GM18507 (cell line): ENCODE results near the gene DEFB114.

Source experiments
- DNase-seq: peaks from one replicate; pipeline ENCODE4 v3.0.0; 2011; ENCODE audit warnings: low read depth; ENCODE audit not compliant: insufficient read length; ENCODE audit errors: extremely low spot score
- FAIRE-seq: peaks from 2 replicates; lab custom pipeline; 2011; peaks lifted over from hg19 to GRCh38; lab: Jason Lieb, UNC

Gene DEFB114

DNA sequence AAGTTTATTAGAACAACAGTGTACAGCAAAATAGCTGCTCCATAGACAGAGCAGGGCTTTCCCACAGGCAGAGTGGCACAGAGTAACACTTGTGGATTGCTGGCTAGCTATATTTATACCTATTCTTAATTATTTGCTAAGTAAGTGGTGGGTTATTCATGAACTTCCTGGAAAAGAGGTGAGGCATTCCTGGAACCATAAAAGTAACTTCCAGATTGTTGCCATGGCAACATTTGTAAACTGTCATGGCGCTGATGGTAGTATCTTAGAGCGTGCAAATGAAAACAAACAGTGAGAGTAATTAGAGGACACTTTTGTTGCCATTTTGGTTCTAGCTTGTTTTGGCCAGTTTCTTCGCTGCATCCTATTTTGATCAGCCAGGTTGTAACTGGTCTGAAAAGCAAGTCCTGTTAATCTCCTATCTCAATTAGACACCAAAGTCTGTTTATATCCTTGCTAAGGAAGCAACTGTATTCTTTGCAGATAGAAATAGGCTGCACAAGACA is 23.9 kb downstream of the DEFB114 start:
- no peak for DNase-seq
- no peak for FAIRE-seq

DNA sequence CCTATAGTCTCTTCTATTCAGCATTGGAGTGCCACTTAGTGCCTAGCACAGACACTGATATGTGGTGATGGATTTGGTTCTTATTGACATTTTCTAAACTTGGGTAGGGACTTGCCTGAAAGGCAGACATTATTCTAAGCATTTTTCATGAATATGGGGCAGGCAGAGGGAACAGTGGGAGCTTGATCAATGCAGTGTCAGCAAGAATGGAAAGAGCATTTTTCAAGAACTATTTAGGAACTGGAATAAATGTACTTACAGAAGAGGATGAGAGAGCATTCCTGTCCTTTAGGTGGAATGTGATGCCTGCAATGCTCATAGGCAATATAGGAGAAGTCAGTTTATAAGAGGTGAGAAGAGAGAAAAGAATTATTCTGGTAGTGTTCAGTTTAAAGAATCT is 26.2 kb downstream of the DEFB114 start:
- FAIRE-seq: no peak

DNA sequence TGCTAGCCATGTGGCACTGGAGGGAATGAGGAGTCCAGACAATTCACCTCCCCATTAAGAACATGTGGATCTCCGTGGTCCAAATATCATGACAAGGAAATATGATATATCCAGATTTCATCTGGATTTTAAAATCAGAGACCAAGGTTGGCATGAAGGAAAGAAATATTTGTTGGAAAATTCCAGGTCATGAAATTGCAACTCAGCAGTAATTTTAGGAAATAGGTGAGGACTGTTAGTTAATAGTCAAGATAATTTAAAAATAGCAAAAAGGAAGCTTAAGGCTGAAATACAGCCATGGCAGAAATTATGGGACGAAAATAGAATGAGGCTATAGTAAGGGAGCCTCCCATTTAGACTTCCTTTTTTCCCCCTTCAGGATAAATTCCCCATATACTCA is 26.9 kb downstream of the DEFB114 start:
- DNase-seq (no peak), FAIRE-seq (no peak)

More for the DNA sequence above, 26.2 kb downstream of the DEFB114 start:
- no peak for DNase-seq

DNA sequence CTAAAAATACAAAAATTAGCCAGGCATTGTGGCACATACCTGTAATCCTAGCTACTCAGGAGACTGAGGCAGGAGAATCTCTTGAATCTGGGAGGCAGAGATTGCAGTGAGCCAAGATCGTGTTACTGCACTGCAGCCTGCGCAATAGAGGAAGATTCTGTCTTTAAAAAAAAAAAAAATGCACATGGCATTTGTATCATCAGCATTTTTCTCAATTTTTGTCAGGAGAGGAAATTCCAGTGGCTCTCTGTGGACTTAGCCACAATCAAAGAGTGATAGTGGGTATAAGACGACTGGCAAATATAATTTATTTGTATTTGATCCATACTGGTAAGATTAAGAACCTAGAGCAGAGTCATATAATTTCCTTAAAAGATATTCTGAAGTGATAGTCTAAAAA is 28.6 kb downstream of the DEFB114 start:
- DNase-seq (no peak), FAIRE-seq (no peak)

DNA sequence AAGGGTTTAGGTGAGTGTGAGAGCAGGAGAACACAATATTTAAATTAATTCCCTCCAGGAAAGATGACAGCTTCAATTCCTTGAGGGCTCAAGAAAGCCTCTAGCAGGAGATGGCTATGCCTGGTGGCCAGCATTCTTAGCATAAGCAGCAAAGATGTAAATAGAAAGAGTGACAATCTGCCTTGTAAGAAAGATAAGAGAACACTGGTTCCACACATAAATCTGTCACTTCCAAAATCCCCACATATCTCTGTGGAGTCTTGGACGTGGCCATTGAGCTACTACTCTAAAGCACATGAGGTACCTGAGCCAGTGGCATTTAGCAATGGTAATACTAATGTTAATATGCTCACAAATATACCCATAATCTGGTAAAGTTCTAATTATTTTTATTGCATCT is 29.2 kb downstream of the DEFB114 start:
- no peak for FAIRE-seq
- no peak for DNase-seq

DNA sequence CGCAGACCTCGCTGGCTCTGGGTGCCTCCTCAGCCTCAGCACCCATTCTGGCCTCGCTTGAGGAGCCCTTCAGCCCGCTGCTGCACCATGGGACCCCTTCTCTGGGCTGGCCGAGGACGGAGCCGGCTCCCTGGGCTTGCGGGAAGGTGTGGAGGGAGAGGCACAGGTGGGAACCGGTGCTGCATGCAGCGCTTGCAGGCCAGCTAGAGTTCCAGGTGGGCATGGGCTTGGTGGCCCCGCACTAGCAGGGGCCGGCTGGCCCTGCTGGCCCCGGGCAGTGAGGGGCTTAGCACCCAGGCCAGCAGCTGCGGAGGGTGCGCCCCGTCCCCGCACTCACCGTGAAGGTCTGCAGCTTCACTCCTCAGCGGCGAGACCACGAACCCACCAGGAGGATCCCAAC is 30.4 kb downstream of the DEFB114 start:
- FAIRE-seq: no peak
- DNase-seq: no peak

DNA sequence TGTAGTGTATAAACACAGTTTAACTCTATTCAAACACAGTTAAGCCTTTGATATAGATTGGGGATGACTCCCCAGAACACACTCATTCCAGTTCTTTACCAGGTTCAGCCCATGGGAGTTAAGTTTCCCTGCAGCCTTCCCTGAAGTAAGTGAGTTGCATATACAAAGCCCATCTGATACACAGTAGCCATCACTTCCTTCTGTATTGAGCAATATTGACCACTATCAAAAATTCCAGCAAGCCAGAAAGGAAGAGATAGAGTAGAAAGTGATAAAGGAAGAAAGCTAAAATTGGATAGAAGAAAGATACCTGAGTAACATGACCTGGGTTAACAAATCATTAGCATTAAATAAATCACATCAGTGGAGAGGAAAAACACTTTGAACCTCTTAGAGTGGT is 34.6 kb downstream of the DEFB114 start:
- FAIRE-seq (no peak), DNase-seq (no peak)

DNA sequence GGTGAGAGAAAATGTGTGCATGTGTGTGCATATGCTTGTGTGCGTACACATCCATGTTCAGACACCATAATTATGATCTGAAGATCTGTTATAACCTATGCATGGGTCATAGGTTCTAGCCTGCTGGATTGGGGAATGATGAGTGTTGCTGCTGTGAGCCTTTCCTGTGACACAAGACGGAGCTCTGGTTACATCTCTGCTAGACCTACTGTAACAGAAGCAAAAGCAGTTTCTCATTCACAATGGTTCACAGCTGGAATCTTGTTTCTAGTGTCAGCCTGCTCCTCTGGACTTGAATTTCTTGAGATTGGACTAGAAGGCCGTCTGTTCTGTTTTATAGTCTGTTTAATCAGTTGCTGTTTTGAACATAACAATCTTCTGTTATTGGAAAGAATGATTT is 40.1 kb downstream of the DEFB114 start:
- FAIRE-seq (no peak), DNase-seq (no peak)

DNA sequence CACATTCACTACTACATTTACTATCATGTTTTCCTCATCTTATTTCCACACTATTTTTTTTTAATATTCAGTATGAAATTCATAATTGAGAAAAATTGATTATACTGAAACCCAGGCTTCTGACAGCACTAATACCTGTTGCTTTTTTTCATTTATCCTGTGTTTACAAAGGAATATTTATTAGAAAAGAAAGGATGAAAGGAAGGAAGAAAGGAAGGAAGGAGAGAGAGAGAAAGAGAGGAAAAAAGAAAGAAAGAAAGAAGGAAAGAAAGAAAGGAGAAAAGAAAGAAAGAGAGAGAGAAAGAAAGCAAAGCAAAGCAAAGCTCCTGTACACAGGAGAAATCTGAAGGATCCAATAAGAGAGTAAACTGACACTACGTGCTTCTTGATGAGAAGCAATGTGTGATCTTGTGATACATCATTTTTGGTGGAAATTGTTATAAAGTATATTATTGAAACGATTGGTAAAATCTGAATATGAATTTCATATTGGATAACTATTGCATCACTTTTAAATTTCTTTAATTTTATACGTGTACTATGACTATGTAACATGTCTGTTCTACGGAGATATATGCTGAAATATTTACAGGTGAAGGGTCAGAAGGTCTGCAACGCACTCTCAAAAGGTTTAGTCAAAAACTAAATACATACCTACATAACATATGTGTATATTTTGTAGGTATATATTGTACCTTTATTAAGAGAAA is 43.9 kb downstream of the DEFB114 start:
- no peak for DNase-seq
- FAIRE-seq: no peak

DNA sequence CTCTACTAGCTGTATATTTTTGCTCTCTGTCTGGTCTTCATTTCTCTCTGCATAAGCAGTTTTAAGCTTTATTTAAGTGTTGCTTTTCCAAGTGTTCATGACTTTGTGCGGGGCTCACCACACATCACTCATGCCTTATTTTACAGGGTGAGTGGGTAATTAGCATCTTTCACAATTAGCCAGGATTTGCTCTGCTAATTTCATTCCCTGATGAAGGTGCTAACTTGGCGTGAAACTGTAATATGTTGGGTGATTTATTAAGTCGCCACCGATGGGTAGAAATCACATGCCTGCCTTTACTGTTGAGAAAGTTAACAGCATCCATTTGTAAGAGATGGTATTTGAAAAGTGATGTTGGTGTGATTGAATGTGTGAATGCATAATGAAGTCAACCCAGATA is 44.7 kb downstream of the DEFB114 start:
- no peak for DNase-seq
- no peak for FAIRE-seq

DNA sequence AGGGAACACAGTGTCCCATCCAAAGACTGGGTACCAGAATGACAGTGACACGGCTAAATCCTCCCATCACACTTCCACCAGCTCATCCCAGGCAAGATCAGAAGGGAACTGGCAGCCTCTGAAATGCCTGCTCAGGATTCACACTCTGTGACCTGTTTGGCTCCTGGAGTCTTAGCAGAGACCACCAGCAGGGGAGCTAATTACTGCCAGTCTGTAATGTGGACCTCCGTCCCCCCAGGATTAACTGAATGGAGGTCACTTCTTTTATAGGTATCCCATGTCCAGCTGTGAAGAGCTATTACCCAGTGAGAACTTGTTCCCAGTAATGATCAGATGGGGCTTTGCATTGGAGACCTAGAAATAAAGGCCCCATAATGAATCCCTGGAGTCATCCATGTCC is 45.2 kb downstream of the DEFB114 start:
- FAIRE-seq (no peak), DNase-seq (no peak)

DNA sequence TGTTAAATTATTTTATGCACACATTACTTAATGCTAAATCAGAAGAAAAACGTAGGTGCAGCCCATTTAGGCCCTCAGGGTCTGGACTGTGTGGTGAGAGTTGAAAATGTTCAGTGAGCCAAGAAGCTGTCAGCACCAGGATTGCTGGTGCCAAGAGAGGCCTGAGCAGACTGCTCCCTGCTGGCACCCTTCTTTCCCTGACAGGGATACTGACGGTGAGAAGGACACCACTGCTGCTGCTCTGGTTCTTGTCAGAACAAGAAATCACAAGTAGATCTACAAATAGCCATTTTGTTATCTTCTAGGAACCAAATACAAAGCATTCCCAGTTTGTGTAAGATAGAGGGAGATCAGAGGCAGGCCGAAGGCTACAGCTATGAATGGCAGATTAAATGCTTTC is 48.9 kb downstream of the DEFB114 start:
- FAIRE-seq (no peak), DNase-seq (no peak)

DNA sequence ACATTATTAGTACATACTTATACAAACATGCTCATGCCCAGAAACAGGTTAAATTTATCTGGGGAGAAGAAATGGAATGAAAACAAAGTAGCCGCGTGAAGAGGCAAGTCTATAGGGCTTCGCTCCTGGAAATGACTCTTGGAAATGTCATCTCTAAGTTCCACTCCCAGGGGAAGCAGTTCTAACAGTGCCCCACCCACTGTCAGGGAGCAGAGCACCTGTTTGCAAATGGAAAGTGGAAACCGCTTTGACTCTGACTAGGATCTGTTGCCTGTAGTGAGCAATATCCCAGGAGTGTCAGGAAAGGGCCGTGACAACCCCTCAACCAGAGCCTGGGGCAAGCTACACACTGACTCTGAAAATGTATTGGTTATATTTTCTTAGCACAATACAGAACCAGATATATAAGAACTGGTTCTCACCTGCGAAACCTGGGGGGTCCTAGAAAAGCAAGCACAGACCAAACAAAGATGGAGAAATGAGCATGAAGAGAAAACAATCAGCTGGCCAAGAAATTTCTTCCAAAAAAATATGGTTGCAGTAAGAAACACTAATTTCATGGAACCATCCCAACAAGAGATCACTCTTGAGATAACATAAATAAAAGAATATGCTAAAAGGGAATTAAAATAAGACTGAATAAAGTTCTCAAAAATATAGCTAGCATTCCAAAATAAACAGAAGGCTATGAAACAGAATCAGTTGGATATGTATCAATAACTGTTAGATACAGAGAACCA is 50.2 kb downstream of the DEFB114 start:
- FAIRE-seq (no peak), DNase-seq (no peak)

DNA sequence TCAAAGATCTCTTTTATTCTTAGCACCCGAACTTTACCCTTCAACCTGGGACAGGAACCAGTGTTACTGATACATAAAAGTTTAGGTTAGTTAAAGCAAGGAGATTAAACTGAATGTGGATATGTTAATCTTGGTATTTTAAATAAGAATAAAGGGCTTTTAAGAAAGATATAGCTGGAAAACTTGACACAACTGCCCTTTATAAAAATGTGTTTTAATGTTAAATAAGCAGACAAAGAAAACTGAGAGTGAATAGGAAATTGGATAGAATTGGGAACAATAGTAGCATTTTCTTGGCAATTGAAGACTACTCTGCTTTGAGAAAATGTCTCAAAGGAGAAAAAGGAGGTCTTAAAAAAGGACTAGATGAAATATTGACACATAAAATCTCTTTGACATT is 51.8 kb downstream of the DEFB114 start:
- FAIRE-seq (no peak), DNase-seq (no peak)

DNA sequence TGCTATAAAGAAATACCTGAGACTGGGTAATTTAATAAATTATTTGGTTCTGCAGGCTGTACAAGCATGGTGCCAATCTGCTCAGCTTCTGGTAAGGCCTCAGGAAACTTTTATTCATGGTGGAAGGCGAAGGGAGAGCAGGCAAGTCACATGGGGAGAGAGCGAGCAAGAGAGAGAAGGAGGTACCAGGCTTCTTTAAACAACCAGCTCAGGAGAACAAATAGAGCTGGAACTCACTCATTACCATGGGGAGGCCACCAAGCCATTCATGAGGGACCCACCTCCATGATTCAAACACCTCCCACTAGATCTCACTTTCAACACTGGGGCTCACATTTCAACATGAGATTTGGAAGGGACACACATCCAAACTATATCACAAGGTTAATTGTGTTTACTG is 52.7 kb downstream of the DEFB114 start:
- DNase-seq (no peak), FAIRE-seq (no peak)
